Femur (tissue), 1 donor: ENCODE data around the gene GKN1.

Experiments used
- DNase-seq: peaks from one replicate; pipeline ENCODE4 v3.0.0-alpha.2; 2017

GKN1 gene

GRCh38 chr2:68961380-68961779, 13.1 kb upstream of the GKN1 start:
- DNase-seq: no peak

DNA sequence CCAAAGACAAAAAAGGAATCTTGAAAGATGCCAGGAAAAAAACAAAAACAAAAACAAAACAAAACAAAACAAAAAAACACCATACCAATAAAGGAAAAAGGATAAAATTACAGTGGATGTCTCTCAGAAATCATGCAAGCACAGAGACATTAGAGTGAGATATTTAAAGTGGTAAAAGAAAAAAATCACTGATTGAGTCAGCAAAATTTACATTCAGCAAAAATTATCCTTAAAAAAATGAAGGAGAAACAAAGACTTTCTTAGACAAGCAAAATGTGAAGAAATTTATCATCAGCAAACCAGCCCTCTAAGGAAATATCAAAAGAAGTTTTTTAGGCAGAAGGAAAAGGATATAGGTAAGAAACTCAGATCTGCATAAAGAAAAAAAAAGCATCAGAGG, 10.2 kb upstream of the GKN1 start:
- no peak for DNase-seq

GRCh38 chr2:68968221-68968620, 6.2 kb upstream of the GKN1 start:
- no peak for DNase-seq

- no peak for DNase-seq
Measured at GRCh38 chr2:68969736-68970490, 4.5 kb upstream of the GKN1 start.

GRCh38 chr2:68970566-68971265, 3.7 kb upstream of the GKN1 start:
- peak; percentile 37 for DNase-seq

- DNase-seq: no peak
Measured at GRCh38 chr2:68971591-68972231, 2.7 kb upstream of the GKN1 start.

- DNase-seq: no peak
Measured at GRCh38 chr2:68974946-68975665, 670 bp downstream of the GKN1 start.

- DNase-seq: no peak
Measured at GRCh38 chr2:68975844-68976243, 1.4 kb downstream of the GKN1 start.

GRCh38 chr2:68977453-68977852, 3.0 kb downstream of the GKN1 start:
- no peak for DNase-seq

DNA sequence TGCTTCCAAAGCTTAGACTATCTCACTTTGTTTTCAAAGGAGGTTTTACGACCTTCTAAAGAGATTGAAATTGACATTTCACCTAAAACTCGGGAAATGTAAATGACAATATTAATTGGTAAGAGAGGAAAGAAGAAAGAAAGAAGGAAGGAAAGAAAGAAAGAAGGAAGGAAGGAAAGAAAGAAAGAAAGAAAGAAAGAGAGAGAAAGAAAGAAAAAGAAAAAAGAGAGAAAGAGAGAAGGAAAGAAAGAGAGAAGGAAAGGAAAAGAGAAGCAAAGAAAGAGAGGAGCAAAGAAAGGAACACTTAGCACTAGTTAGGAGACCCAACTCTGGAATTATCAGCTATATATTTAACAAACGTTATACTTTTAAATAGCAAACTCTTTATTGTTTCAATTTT, 3.7 kb downstream of the GKN1 start:
- DNase-seq: no peak

GRCh38 chr2:68980956-68981355, 6.5 kb downstream of the GKN1 start:
- DNase-seq: no peak

DNA sequence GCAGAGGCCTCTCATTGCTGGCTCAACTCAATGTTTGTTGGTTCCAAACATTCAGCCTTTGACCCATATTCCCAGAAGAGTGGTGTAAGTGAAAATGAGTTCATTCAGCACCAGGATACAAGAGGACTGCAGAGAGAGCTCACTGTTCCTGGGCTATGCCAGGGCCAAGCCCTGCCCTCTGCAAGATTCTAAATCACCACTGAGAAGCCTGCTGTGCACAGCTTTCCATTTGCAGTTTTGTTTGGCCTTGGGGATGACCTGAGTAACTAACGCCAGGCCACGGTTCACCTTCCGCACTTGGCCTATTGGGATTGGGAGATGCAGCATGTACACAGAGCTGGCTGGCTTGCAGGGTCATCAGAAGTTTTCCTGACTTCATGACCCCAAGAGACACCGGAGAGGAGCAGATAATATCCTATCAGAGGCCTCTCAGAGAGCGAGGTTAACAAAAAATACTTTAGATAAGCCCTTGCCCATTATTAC, 12.6 kb downstream of the GKN1 start:
- DNase-seq: no peak

DNA sequence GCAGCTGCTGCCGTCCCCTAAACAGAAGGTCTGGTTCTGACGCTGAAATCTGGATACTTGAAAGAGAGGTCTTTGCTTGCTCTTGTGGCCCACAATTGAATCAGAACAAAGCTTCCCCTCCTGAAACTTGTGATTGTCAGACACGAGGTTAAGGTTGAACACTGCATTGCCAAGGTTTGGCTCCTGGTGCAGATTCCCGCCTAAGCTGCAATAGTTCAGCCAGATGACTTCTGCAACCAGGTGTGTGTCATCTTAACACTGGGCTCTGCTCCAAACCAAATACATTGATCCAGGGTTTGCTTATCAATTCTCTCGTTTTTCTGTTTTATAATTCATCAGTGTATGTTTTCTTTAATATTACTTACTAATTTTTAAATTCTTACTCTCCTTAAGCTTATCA, 14.6 kb downstream of the GKN1 start:
- DNase-seq: no peak

GRCh38 chr2:68992341-68992740, 17.9 kb downstream of the GKN1 start:
- DNase-seq: no peak

- DNase-seq: no peak
Measured at GRCh38 chr2:68992933-68993332, 18.5 kb downstream of the GKN1 start.

GRCh38 chr2:68993660-68994059, 19.2 kb downstream of the GKN1 start:
- DNase-seq: no peak

DNA sequence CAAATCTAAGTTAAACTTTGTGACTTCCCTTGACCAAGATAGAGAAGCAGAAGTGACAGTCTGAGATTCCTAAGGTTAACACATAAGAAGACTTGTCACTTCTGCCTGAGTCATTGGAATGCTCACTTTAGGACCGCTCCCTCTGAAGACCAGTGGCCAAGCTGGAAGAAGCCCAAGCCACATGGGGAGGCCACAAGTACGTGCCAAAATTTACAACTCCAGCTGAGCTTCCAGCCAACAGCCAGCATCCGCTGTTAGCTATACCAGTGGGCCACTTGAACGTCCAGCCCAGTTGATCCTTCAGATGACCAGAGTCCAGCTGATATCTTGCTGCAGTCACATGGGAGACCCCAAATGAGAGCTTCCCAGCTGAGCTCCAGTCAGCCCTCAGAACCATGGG, 20.4 kb downstream of the GKN1 start:
- peak; percentile 62 for DNase-seq

- no peak for DNase-seq
Measured at GRCh38 chr2:68995916-68996315, 21.5 kb downstream of the GKN1 start.

DNA sequence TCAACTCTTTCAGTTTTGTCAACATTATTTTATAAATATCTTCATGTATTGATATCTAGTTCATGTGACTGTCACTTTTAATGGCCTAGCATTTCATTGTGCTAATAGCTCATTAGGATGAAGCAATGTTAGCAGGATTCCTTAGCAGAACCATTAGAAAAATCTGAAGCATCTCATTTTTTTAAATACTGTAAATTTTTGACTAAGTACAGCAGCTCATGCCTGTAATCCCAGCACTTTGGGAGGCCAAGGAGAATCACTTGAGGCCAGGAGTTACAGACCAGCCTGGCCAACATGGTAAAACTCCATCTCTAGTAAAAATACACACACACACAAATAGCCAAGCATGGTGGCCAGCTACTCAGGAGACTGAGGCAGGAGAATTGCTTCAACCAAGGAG, 23.0 kb downstream of the GKN1 start:
- no peak for DNase-seq

GRCh38 chr2:69001879-69002278, 27.4 kb downstream of the GKN1 start:
- no peak for DNase-seq

DNA sequence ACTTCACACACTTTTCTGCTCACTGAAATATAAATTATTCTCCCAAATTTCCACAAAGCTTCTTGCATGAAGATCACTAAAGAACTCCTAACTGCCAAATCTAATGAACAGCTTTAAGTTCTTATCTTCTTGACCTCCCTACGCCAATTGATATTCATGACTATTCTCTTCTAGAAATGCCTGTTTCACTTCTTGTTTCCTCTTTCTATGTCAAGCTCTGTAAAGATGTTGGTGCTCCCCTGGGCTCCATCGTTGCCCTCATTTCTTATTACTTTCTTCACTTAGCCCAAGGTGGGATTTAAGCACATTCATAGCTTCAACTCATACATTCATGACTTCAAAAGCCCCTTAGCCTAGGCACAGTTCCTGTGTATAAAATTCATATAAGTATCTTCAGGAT, 29.3 kb downstream of the GKN1 start:
- no peak for DNase-seq

- peak; percentile 63 for DNase-seq
Measured at GRCh38 chr2:69007169-69007568, 32.7 kb downstream of the GKN1 start.

DNA sequence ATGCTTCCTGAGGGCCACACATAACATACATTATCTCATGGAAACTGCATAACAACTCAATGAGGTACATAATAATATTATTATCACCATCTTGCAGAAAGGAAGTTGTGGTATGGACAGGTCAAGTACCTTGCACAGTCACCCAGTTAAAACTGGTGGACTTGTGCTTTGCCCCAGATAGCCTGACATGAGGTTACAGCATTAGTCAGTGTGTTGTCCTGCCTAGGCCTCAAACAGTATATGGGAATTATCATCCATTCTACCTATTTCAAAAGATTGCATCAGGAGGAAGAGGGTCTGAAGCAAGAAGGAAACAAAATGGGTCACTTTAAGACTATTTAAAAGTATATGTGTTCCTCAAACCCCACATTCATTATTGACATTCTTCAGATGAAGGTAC, 33.2 kb downstream of the GKN1 start:
- DNase-seq: no peak
